HG03159 (cell line): ENCODE results near the gene IL10RA.
A peak's percentile ranks its signal among the peaks of the same experiment; 100 is the strongest.

Experiments
- ATAC-seq: cut with Tn5 transposase; IDR thresholded peaks from one replicate; pipeline ENCODE4 v1.9.1; 2021; ENCODE audit warnings: mild to moderate bottlenecking, moderate library complexity; ENCODE audit not compliant: unreplicated experiment

IL10RA gene

DNA sequence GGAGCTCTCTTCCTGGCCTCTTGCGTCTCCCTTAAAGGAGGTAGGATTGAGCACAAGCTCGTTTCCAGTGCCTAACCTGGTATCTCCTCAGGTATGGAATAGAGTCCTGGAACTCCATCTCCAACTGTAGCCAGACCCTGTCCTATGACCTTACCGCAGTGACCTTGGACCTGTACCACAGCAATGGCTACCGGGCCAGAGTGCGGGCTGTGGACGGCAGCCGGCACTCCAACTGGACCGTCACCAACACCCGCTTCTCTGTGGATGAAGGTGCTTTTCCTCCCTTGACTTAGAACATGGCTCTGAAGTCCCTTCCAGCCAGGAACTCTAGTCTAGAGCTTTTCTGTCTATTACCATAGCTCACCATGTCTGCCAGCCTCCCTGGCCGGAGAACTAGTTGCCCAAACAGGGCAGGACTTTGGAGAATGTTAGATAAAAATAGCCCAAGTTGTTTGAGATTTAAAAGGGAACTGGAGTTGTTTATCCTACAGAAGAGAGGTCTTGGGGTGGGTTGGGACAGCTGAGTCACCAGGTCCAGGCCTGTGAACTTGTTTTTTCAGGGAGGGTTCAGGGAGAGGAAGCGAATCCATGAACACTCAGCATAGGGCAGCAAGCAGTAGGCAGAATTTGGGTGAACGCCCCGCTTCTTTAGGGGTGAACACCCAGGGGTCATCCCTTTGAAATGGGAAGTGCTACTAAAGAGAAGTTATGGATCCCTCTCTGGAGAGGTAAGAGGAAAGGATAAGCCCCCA, 3.3 kb downstream of the IL10RA start:
- no peak for ATAC-seq

DNA sequence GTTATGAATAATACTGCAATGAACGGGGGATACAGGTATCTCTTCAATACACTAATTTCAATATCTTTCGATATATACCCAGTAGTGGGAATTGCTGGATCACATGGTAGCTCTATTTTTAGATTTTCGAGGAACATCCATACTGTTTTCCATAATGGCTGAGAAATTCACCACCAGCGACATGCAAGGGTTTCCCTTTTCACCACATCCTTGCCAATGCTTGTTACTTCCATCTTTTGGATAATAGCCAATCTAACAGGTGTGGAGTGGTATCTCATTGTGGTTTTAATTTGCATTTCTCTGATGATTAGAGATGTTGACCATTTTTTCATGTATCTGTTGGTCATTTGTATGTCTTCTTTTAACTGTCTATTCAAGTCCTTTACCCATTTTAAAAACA, 5.9 kb downstream of the IL10RA start:
- no peak for ATAC-seq

GRCh38 chr11:117992620-117993019, 6.4 kb downstream of the IL10RA start:
- no peak for ATAC-seq

DNA sequence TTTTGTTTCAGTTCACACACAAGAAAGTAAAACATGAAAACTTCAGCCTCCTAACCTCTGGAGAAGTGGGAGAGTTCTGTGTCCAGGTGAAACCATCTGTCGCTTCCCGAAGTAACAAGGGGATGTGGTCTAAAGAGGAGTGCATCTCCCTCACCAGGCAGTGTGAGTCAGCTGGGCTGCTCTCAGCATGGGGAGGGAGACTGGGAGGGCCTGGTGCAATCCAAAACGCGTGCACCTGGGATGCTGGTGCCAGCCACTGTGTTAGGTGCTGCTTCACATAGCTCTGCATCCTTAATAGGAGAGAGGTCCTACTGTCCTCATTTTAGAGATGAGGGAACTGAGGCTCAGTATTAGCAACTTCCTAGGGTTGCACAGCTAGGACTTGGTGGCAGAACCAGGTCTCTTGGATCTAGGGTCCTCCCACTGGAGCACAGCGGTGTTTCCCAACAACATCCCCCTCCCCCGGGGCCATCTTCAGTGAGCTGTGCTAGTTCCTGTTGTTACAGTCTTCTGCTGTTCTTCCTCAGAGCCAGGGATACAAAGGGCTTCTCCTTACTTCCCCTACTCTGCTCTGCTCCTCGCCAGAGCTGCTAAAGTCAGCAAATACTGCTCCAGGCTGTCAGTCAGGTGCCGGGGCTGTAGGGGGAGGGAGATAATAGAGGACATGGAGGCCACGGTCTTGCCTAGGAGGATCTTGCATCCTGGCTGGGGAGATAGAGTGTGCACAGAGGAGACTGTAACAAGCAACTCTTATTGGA, 8.0 kb downstream of the IL10RA start:
- ATAC-seq, result no peak

GRCh38 chr11:117995472-117995871, 9.3 kb downstream of the IL10RA start:
- ATAC-seq, result no peak

- ATAC-seq, result no peak
These were observed 9.9 kb downstream of the IL10RA start for GRCh38 chr11:117996058-117996457.

DNA sequence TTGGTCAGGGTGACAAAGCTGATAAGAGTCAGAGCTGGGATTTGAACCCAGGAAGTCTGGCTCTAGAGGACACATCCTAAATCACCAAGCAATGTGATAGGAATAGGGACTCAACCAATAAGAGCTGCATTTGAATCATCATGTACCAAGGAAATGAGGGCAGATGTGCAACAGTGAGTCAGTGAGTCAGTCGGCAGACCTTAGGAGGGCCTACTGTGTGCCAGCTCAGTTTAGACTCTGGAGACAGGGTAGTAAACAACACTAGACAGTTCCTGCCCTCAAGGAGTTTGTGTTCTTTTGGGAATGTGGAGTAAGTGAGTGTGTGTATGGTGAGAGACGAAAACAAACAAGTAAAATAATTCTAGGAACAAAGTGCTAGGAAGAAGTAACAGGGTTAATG, 11.2 kb downstream of the IL10RA start:
- ATAC-seq, result no peak

- ATAC-seq, result peak; percentile 64
These were observed 11.8 kb downstream of the IL10RA start for GRCh38 chr11:117997823-117998579.

DNA sequence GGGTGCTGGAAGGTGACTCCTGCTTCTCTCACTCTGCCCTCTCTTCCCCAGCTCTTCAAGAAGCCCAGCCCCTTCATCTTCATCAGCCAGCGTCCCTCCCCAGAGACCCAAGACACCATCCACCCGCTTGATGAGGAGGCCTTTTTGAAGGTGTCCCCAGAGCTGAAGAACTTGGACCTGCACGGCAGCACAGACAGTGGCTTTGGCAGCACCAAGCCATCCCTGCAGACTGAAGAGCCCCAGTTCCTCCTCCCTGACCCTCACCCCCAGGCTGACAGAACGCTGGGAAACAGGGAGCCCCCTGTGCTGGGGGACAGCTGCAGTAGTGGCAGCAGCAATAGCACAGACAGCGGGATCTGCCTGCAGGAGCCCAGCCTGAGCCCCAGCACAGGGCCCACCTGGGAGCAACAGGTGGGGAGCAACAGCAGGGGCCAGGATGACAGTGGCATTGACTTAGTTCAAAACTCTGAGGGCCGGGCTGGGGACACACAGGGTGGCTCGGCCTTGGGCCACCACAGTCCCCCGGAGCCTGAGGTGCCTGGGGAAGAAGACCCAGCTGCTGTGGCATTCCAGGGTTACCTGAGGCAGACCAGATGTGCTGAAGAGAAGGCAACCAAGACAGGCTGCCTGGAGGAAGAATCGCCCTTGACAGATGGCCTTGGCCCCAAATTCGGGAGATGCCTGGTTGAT, 12.6 kb downstream of the IL10RA start:
- ATAC-seq, result no peak

DNA sequence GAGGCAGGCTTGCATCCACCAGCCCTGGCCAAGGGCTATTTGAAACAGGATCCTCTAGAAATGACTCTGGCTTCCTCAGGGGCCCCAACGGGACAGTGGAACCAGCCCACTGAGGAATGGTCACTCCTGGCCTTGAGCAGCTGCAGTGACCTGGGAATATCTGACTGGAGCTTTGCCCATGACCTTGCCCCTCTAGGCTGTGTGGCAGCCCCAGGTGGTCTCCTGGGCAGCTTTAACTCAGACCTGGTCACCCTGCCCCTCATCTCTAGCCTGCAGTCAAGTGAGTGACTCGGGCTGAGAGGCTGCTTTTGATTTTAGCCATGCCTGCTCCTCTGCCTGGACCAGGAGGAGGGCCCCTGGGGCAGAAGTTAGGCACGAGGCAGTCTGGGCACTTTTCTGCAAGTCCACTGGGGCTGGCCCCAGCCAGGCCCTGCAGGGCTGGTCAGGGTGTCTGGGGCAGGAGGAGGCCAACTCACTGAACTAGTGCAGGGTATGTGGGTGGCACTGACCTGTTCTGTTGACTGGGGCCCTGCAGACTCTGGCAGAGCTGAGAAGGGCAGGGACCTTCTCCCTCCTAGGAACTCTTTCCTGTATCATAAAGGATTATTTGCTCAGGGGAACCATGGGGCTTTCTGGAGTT, 13.3 kb downstream of the IL10RA start:
- ATAC-seq, result no peak

- ATAC-seq, result no peak
These were observed 14.1 kb downstream of the IL10RA start for GRCh38 chr11:118000067-118000849.

DNA sequence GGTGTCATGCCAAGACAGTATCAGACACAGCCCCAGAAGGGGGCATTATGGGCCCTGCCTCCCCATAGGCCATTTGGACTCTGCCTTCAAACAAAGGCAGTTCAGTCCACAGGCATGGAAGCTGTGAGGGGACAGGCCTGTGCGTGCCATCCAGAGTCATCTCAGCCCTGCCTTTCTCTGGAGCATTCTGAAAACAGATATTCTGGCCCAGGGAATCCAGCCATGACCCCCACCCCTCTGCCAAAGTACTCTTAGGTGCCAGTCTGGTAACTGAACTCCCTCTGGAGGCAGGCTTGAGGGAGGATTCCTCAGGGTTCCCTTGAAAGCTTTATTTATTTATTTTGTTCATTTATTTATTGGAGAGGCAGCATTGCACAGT, 14.6 kb downstream of the IL10RA start:
- ATAC-seq, result no peak

GRCh38 chr11:118001494-118001971, 15.3 kb downstream of the IL10RA start:
- no peak for ATAC-seq

- no peak for ATAC-seq
These were observed 15.9 kb downstream of the IL10RA start for GRCh38 chr11:118002010-118002540.

- ATAC-seq, result no peak
These were observed 16.6 kb downstream of the IL10RA start for GRCh38 chr11:118002541-118003423.

- ATAC-seq, result no peak
These were observed 17.3 kb downstream of the IL10RA start for GRCh38 chr11:118003456-118003855.

- no peak for ATAC-seq
These were observed 18.5 kb downstream of the IL10RA start for GRCh38 chr11:118004543-118005223.
